GM12878 (cell line): Measurements from ENCODE around the gene CLEC3A. TPM values are rescaled to one million over a fixed set of nuclear protein-coding genes. Genes with fewer than 3 reads are reported as not detected.

ENCODE experiments used
- CREB1 ChIP-seq: IDR thresholded peaks from 2 replicates; pipeline ENCODE4 v1.6.1; 2012; ENCODE audit warnings: low read depth, mild to moderate bottlenecking, inconsistent platforms
- DPF2 ChIP-seq: fragments of 450-650 bp; IDR thresholded peaks from 2 replicates; pipeline ENCODE4 v1.6.1; 2017; ENCODE audit warnings: mild to moderate bottlenecking
- GATAD2B ChIP-seq: fragments of 450-650 bp; conservative IDR thresholded peaks from 2 replicates; pipeline ENCODE4 v1.6.1; 2017; ENCODE audit warnings: low read depth, mild to moderate bottlenecking, moderate library complexity
- POLR2A ChIP-seq: IDR thresholded peaks from 2 replicates; pipeline ENCODE4 v1.6.1; 2011; ENCODE audit warnings: low read depth, mild to moderate bottlenecking, low read length
- RAD21 ChIP-seq: IDR thresholded peaks from 2 replicates; pipeline ENCODE4 v1.6.1; 2011; ENCODE audit warnings: mild to moderate bottlenecking, low read depth, low read length, moderate library complexity; ENCODE audit not compliant: insufficient read depth
- SUPT20H ChIP-seq: IDR thresholded peaks from 2 replicates; pipeline ENCODE4 v1.6.1; 2011; ENCODE audit warnings: low read depth, mild to moderate bottlenecking, low read length, moderate library complexity, borderline replicate concordance; ENCODE audit not compliant: control insufficient read depth
- polyA plus RNA-seq, 11 experiments: library from polyadenylated mRNA; depleted of rRNA in 4 of 11; unstranded in 6 of 11; stranded (reverse) in 5 of 11; fragments of >200 nt; fragmentation: Nextera tagmentation in 4 of 11; fragmentation: Illumina TruSeq in 1 of 11; extraction: Ambion mirVana in 4 of 11; extraction: Trizol in 1 of 11; gene quantifications; 1 replicate in 1 of 11; 2 replicates in 10 of 11; pipeline versions ENCODE4 v1.2.1 to v1.2.3, GENCODE V29; 2011 to 2016; ENCODE audit warnings: inconsistent platforms in 2 of 11, missing spikeins in 2 of 11, low read depth in 1 of 11
- total RNA-seq, 4 experiments: library from RNA; depleted of rRNA in 3 of 4; stranded (reverse); fragments of >200 nt in 3 of 4; fragmentation: Illumina TruSeq in 1 of 4; extraction: Trizol in 1 of 4; gene quantifications; 2 replicates each; pipeline versions ENCODE4 v1.2.1 to v1.2.3, GENCODE V29; 2013 to 2021
- TF ChIP-seq, protein P1 (sequence below): fragments of 450-650 bp; IDR thresholded peaks from 2 replicates; pipeline ENCODE4 v1.6.1; 2017; ENCODE audit warnings: mild to moderate bottlenecking, moderate library complexity
- TF ChIP-seq, protein P2 (sequence below): fragments of 450-650 bp; IDR thresholded peaks from 2 replicates; pipeline ENCODE4 v1.6.1; 2016; ENCODE audit warnings: mild to moderate bottlenecking, moderate library complexity, borderline replicate concordance
- TF ChIP-seq, protein P3 (sequence below): fragments of 450-650 bp; IDR thresholded peaks from 2 replicates; pipeline ENCODE4 v1.6.1; 2016; ENCODE audit warnings: mild to moderate bottlenecking
- TF ChIP-seq, protein P4 (sequence below): IDR thresholded peaks from 2 replicates; pipeline ENCODE4 v1.6.1; 2011; ENCODE audit warnings: mild to moderate bottlenecking, low read depth, low read length, moderate library complexity; ENCODE audit not compliant: insufficient replicate concordance

The CLEC3A gene
- total and polyA plus RNA-seq, 10 of the 15 experiments (the other 5 are each of a cell fraction or from before 2014, with no cell fraction given) = not detected

DNA sequence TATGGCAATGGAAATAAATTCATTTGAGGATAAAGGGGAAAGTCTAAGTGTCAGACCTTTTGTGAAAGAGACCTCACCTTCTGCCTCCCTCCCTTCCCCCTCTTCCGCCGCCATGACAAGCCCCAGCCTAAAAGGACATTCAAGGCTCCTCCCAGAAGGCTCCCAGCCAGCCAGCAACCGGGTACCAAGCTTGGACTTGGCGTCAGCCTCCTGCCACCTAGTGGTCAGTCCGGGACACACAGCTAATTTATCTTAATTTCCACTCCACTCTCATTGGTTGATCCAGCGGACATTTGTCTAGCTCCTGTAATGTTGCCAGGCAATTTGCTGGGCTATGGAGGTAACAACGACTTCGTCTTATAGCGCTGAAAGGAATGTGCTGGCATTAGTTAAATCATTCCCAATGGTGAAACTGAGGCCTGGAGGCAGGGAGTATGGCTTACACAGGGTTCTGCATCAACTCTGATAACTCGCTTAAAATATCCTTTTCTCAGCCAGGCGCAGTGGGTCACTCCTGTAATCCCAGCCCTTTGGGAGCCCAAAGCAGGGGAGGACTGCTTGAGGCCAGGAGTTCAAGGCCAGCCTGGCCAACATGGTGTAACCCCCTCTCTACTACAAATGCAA is 19.3 kb upstream of the CLEC3A start (continued):
- TF ChIP-seq, protein P1, sequence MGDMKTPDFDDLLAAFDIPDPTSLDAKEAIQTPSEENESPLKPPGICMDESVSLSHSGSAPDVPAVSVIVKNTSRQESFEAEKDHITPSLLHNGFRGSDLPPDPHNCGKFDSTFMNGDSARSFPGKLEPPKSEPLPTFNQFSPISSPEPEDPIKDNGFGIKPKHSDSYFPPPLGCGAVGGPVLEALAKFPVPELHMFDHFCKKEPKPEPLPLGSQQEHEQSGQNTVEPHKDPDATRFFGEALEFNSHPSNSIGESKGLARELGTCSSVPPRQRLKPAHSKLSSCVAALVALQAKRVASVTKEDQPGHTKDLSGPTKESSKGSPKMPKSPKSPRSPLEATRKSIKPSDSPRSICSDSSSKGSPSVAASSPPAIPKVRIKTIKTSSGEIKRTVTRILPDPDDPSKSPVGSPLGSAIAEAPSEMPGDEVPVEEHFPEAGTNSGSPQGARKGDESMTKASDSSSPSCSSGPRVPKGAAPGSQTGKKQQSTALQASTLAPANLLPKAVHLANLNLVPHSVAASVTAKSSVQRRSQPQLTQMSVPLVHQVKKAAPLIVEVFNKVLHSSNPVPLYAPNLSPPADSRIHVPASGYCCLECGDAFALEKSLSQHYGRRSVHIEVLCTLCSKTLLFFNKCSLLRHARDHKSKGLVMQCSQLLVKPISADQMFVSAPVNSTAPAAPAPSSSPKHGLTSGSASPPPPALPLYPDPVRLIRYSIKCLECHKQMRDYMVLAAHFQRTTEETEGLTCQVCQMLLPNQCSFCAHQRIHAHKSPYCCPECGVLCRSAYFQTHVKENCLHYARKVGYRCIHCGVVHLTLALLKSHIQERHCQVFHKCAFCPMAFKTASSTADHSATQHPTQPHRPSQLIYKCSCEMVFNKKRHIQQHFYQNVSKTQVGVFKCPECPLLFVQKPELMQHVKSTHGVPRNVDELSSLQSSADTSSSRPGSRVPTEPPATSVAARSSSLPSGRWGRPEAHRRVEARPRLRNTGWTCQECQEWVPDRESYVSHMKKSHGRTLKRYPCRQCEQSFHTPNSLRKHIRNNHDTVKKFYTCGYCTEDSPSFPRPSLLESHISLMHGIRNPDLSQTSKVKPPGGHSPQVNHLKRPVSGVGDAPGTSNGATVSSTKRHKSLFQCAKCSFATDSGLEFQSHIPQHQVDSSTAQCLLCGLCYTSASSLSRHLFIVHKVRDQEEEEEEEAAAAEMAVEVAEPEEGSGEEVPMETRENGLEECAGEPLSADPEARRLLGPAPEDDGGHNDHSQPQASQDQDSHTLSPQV = no peak
- TF ChIP-seq, protein P2, sequence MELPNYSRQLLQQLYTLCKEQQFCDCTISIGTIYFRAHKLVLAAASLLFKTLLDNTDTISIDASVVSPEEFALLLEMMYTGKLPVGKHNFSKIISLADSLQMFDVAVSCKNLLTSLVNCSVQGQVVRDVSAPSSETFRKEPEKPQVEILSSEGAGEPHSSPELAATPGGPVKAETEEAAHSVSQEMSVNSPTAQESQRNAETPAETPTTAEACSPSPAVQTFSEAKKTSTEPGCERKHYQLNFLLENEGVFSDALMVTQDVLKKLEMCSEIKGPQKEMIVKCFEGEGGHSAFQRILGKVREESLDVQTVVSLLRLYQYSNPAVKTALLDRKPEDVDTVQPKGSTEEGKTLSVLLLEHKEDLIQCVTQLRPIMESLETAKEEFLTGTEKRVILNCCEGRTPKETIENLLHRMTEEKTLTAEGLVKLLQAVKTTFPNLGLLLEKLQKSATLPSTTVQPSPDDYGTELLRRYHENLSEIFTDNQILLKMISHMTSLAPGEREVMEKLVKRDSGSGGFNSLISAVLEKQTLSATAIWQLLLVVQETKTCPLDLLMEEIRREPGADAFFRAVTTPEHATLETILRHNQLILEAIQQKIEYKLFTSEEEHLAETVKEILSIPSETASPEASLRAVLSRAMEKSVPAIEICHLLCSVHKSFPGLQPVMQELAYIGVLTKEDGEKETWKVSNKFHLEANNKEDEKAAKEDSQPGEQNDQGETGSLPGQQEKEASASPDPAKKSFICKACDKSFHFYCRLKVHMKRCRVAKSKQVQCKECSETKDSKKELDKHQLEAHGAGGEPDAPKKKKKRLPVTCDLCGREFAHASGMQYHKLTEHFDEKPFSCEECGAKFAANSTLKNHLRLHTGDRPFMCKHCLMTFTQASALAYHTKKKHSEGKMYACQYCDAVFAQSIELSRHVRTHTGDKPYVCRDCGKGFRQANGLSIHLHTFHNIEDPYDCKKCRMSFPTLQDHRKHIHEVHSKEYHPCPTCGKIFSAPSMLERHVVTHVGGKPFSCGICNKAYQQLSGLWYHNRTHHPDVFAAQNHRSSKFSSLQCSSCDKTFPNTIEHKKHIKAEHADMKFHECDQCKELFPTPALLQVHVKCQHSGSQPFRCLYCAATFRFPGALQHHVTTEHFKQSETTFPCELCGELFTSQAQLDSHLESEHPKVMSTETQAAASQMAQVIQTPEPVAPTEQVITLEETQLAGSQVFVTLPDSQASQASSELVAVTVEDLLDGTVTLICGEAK = no peak
- no peak for TF ChIP-seq DPF2
- TF ChIP-seq RAD21 = peak; percentile 84
- no peak for TF ChIP-seq CREB1
- TF ChIP-seq SUPT20H = no peak
- TF ChIP-seq, protein P3, sequence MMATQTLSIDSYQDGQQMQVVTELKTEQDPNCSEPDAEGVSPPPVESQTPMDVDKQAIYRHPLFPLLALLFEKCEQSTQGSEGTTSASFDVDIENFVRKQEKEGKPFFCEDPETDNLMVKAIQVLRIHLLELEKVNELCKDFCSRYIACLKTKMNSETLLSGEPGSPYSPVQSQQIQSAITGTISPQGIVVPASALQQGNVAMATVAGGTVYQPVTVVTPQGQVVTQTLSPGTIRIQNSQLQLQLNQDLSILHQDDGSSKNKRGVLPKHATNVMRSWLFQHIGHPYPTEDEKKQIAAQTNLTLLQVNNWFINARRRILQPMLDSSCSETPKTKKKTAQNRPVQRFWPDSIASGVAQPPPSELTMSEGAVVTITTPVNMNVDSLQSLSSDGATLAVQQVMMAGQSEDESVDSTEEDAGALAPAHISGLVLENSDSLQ = peak; percentile 66
- TF ChIP-seq POLR2A = no peak
- no peak for TF ChIP-seq GATAD2B
- TF ChIP-seq, protein P4, sequence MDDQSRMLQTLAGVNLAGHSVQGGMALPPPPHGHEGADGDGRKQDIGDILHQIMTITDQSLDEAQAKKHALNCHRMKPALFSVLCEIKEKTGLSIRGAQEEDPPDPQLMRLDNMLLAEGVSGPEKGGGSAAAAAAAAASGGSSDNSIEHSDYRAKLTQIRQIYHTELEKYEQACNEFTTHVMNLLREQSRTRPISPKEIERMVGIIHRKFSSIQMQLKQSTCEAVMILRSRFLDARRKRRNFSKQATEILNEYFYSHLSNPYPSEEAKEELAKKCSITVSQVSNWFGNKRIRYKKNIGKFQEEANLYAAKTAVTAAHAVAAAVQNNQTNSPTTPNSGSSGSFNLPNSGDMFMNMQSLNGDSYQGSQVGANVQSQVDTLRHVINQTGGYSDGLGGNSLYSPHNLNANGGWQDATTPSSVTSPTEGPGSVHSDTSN = peak; percentile 66
